Hepatocyte (in vitro differentiated cells): Measurements from ENCODE around the gene ANKRD13B. TPM values are rescaled to one million over a fixed set of nuclear protein-coding genes. Genes with fewer than 3 reads are reported as not detected.

ENCODE experiments used
- DNase-seq: peaks from one replicate; pipeline ENCODE4 v3.0.0-alpha.2; 2016; ENCODE audit warnings: low spot score
- H2AFZ ChIP-seq: fragments of 200-600 bp; sonication (generic); 2 replicates; pipeline ENCODE4 v1.6.0; 2016; ENCODE audit warnings: antibody characterized with exemption, mild to moderate bottlenecking
- H3K27ac ChIP-seq: fragments of 200-600 bp; sonication (generic); 2 replicates; pipeline ENCODE4 v1.5.1; 2016; ENCODE audit warnings: mild to moderate bottlenecking
- H3K27me3 ChIP-seq: fragments of 200-600 bp; sonication (generic); 2 replicates; pipeline ENCODE4 v1.6.1; 2016
- H3K36me3 ChIP-seq: fragments of 200-600 bp; sonication (generic); replicated peaks from 2 replicates; pipeline ENCODE4 v1.5.1; 2016; ENCODE audit warnings: low read depth; ENCODE audit not compliant: insufficient read depth
- H3K4me1 ChIP-seq: fragments of 200-600 bp; sonication (generic); 2 replicates; pipeline ENCODE4 v1.5.1; 2016; ENCODE audit warnings: mild to moderate bottlenecking, moderate library complexity; ENCODE audit not compliant: insufficient read depth
- H3K4me2 ChIP-seq: fragments of 200-600 bp; sonication (generic); 2 replicates; pipeline ENCODE4 v1.6.0; 2016
- H3K4me3 ChIP-seq: fragments of 200-600 bp; sonication (generic); 2 replicates; pipeline ENCODE4 v1.5.1; 2016; ENCODE audit warnings: mild to moderate bottlenecking
- H3K79me2 ChIP-seq: fragments of 200-600 bp; sonication (generic); 2 replicates; pipeline ENCODE4 v1.6.0; 2017; ENCODE audit warnings: mild to moderate bottlenecking
- H3K9me2 ChIP-seq: fragments of 200-600 bp; sonication (generic); replicated peaks from 2 replicates; pipeline ENCODE4 v1.6.0; 2017; ENCODE audit warnings: mild to moderate bottlenecking; ENCODE audit not compliant: insufficient read depth
- H3K9me3 ChIP-seq: fragments of 200-600 bp; sonication (generic); 2 replicates; pipeline ENCODE4 v1.5.1; 2016; ENCODE audit warnings: low read depth, mild to moderate bottlenecking
- H4K20me1 ChIP-seq: fragments of 200-600 bp; sonication (generic); 2 replicates; pipeline ENCODE4 v1.6.0; 2016; ENCODE audit warnings: mild to moderate bottlenecking; ENCODE audit not compliant: insufficient read depth, poor library complexity, severe bottlenecking
- EZH2 ChIP-seq: fragments of 200-600 bp; sonication (generic); IDR thresholded peaks from 2 replicates; pipeline ENCODE4 v1.6.1; 2016; ENCODE audit warnings: antibody characterized with exemption, mild to moderate bottlenecking, borderline replicate concordance
- EZH2phosphoT487 ChIP-seq: fragments of 200-600 bp; sonication (generic); IDR thresholded peaks from one replicate; pipeline ENCODE4 v1.6.1; 2018; ENCODE audit warnings: antibody characterized with exemption, mild to moderate bottlenecking, low read depth, moderate library complexity; ENCODE audit not compliant: unreplicated experiment, severe bottlenecking
- WGBS: methylation state at CpG from one replicate; pipeline ENCODE4 v1.1.6; 2016; ENCODE audit warnings: low lambda C conversion rate; ENCODE audit errors: missing lambda C conversion rate; 5-methylcytosine and 5-hydroxymethylcytosine counted together
- polyA plus RNA-seq: library from polyadenylated mRNA; unstranded; fragments of >200 nt; fragmentation: Nextera tagmentation; extraction: Ambion mirVana; gene quantifications from 2 replicates; pipeline ENCODE4 v1.2.1, GENCODE V29; 2016
- total RNA-seq: library from RNA; depleted of rRNA; stranded (reverse); fragments of >200 nt; gene quantifications from 2 replicates; pipeline ENCODE4 v1.2.3, GENCODE V29; 2014
- TF ChIP-seq, protein P1 (sequence below): fragments of 200-600 bp; sonication (generic); IDR thresholded peaks from 2 replicates; pipeline ENCODE4 v1.5.1; 2016; ENCODE audit warnings: antibody characterized with exemption, mild to moderate bottlenecking; ENCODE audit not compliant: poor library complexity

ANKRD13B gene
- total and polyA plus RNA-seq, 2 experiments from 2014 or later: 5.1 to 7.2 TPM

DNA sequence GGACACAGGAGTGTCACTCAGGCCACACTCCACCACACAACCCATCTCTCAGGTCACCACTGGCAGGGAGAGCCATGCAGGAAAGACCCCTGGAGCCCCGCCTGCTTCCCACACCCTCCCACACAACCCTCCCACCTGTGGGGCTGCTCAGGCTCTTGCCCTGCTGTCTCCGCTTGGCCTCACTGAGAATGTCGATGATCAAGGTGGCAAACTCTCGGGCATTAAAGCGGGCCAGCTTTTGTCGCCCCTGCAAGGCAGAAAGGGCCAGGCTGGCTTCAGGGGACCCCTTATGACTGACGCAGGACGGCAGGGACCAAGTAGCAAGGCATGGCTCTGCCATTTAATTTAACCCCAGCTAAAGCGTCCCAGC is 15.9 kb upstream of the ANKRD13B start:
- no peak overlapping the region for H3K4me2 ChIP-seq
- no peak overlapping the region for H3K4me3 ChIP-seq
- H3K9me3 ChIP-seq: no peaks in the 10 kb centered on the region
- H3K4me1 ChIP-seq: peaks cover 19% of the 10 kb centered on the region
- 98% methylated on average over 9 of the region's 9 CpGs for WGBS
- no peak overlapping the region for H2AFZ ChIP-seq
- H3K27me3 ChIP-seq: no peaks in the 10 kb centered on the region
- no peaks in the 10 kb centered on the region for H4K20me1 ChIP-seq
- DNase-seq: no peak
- H3K79me2 ChIP-seq: peaks cover 4% of the 10 kb centered on the region
- no peaks in the 10 kb centered on the region for H3K36me3 ChIP-seq
- TF ChIP-seq, protein P1, sequence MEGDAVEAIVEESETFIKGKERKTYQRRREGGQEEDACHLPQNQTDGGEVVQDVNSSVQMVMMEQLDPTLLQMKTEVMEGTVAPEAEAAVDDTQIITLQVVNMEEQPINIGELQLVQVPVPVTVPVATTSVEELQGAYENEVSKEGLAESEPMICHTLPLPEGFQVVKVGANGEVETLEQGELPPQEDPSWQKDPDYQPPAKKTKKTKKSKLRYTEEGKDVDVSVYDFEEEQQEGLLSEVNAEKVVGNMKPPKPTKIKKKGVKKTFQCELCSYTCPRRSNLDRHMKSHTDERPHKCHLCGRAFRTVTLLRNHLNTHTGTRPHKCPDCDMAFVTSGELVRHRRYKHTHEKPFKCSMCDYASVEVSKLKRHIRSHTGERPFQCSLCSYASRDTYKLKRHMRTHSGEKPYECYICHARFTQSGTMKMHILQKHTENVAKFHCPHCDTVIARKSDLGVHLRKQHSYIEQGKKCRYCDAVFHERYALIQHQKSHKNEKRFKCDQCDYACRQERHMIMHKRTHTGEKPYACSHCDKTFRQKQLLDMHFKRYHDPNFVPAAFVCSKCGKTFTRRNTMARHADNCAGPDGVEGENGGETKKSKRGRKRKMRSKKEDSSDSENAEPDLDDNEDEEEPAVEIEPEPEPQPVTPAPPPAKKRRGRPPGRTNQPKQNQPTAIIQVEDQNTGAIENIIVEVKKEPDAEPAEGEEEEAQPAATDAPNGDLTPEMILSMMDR: no peak
- no peak for TF ChIP-seq EZH2phosphoT487
- TF ChIP-seq EZH2: no peak
- no peaks in the 10 kb centered on the region for H3K9me2 ChIP-seq
- H3K27ac ChIP-seq: no peak overlapping the region

DNA sequence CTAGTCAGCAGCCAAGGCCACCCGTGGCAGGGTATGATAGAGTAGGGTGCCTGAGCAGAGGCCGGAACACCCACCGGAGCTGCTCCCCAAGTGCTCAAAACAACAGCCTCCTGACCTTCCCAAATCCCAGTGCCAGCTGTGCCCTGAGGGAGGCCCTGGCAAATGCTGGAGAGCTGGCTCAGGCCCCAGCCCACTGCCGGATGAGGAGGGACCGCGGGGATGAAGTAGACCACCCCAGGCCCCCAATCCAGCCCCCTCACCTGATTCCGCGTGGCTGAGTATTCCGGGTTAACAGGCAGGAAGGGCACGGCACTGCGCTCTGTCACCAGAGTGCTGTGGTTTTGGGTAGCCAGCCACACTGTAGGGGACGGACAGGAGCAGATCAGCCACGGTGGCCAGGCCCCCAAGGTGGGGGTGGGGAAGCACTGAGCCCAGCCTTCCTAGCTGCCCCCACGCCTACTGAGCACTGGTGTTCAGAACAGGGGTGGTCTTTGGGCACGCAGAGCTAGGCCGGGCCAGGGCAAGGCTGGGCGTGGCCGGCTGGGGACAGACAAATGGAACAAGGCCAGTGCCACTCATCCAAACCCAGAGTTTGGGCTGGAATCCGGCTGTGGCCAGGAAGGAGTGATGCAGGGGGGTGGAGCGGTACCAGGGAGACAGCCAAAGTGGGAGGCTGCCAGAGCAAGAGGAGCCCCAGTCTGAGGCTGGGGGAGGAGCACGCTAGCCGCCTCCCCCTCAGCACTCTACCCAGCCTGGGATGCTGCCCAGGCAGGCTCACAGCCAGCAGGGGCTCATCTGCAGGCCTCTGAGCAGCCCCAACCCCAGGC is 15.3 kb upstream of the ANKRD13B start:
- H3K9me3 ChIP-seq: no peaks in the 10 kb centered on the region
- H3K9me2 ChIP-seq: no peaks in the 10 kb centered on the region
- no peak overlapping the region for H2AFZ ChIP-seq
- H4K20me1 ChIP-seq: no peaks in the 10 kb centered on the region
- no peak for DNase-seq
- H3K4me1 ChIP-seq: peaks cover 12% of the 10 kb centered on the region
- TF ChIP-seq EZH2: no peak
- TF ChIP-seq, protein P1: no peak
- TF ChIP-seq EZH2phosphoT487: no peak
- H3K27me3 ChIP-seq: no peaks in the 10 kb centered on the region
- H3K4me2 ChIP-seq: no peak overlapping the region
- peaks cover 4% of the 10 kb centered on the region for H3K79me2 ChIP-seq
- H3K36me3 ChIP-seq: no peaks in the 10 kb centered on the region
- 93% methylated on average over 22 of the region's 22 CpGs for WGBS
- no peak overlapping the region for H3K4me3 ChIP-seq
- no peak overlapping the region for H3K27ac ChIP-seq

DNA sequence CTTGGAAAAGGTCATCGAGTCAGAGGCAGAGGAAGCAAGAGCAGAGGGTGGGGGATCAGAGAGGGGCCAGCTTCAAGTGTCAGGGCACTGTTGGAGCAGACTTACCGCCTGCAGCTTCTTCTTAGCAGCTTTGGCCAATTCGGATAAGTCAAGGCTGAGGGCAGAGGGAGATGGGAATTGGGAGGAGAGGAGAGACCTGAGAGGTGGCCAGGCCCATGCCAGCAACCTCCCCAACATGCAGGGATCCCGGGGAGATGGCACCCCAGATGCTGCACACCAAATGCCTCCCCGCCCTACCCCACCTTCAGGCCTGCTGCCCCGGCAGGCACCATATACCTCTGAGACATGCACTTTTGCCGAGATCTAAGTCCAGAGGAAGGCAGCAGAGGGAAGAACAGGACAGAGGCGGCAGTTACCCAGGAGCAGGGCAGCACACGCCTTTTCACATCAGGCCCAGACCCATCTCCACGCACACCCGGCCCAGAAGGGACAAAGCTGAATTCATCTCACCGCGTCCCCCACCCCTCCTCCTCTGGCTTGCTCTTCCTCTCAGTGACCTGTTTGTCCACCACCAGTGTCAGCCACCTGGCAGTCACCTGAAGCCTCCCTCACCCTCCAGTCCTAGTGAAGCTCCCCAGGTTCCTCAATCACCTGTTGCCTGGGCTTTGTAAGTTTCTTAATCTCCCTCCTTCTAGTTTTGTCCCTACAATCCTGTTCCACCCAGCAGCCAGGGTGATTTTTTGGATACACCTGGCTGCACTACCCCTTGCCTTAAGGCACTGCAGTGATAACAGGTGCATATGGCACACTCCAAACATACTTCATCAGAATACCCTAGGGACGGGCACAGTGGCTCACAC is 14.1 kb upstream of the ANKRD13B start:
- 99% methylated on average over 14 of the region's 14 CpGs for WGBS
- peaks cover 6% of the 10 kb centered on the region for H3K79me2 ChIP-seq
- H3K9me3 ChIP-seq: no peaks in the 10 kb centered on the region
- H2AFZ ChIP-seq: no peak overlapping the region
- H3K36me3 ChIP-seq: no peaks in the 10 kb centered on the region
- no peak overlapping the region for H3K4me3 ChIP-seq
- H3K4me1 ChIP-seq: peaks cover 11% of the 10 kb centered on the region
- H3K27ac ChIP-seq: no peak overlapping the region
- no peak for DNase-seq
- TF ChIP-seq, protein P1: no peak
- TF ChIP-seq EZH2phosphoT487 (no peak), EZH2 (no peak)
- H3K9me2 ChIP-seq: no peaks in the 10 kb centered on the region
- no peaks in the 10 kb centered on the region for H3K27me3 ChIP-seq
- no peak overlapping the region for H3K4me2 ChIP-seq
- H4K20me1 ChIP-seq: peaks cover 4% of the 10 kb centered on the region
